HG03196 (cell line): Measurements from ENCODE around the gene FAM120B.
"Not testable (repeated sequence)": the region's sequence is repeated elsewhere in the genome, so short reads cannot be mapped to it uniquely, and the experiment has no call there.

Experiments used
- ATAC-seq: cut with Tn5 transposase; IDR thresholded peaks from one replicate; pipeline ENCODE4 v1.9.1; 2021; ENCODE audit not compliant: unreplicated experiment

Gene FAM120B

DNA sequence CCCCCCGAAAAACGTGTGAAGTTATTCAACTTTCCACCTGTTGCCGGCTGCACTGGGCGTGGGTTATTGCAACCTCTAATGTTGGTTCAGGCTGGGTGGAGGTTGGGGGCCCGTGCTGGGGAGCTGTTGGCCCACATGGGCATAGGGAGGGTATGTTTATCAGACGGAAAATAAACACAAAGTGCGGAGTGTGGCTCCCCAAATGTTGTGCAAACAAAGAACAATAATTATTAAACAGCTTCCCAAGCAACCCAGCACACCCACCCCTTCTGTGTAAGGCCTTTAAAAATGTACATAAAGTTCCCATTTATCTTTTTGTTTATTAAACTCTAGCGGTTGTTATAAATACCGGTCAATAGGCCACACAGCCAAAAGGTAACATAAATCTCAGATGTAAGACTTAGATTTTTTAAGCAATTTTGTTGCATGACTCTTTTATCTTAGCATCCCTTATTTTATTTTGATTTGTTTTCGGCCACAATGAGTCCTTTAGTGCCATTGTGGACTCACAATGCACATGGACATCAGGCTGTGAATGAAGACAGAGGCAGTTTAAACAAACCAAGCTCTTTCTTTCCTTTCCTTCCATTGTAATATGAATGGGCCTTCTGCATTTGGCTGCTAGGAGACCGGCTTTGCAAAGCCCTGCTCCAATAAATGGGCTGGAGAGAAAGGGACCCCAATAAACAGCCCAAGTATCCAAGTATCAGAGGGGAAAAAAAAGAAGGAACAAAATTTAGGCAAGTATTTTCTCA is 8.8 kb upstream of the FAM120B start:
- no peak for ATAC-seq

GRCh38 chr6:170298688-170299087 is 7.9 kb upstream of the FAM120B start:
- no peak for ATAC-seq

DNA sequence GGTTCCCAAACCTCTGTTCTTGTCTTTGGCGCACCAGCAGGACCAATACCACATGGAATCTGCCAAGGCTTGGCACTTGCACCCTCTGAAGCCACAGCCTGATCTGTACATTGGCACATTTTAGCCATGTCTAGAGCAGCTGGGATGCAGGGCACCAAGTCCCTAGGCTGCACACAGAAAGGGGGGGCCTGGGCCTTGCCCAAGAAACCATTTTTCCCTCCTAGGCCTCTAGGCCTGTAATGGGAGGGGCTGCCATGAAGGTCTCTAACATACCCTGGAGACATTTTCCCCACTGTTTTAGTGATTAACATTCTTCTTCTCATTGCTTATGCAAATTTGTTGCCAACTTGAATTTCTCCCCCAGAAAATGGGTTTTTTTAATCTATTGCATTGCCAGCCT is 5.4 kb upstream of the FAM120B start:
- no peak for ATAC-seq

GRCh38 chr6:170305805-170306323 is 694 bp upstream of the FAM120B start:
- no peak for ATAC-seq

DNA sequence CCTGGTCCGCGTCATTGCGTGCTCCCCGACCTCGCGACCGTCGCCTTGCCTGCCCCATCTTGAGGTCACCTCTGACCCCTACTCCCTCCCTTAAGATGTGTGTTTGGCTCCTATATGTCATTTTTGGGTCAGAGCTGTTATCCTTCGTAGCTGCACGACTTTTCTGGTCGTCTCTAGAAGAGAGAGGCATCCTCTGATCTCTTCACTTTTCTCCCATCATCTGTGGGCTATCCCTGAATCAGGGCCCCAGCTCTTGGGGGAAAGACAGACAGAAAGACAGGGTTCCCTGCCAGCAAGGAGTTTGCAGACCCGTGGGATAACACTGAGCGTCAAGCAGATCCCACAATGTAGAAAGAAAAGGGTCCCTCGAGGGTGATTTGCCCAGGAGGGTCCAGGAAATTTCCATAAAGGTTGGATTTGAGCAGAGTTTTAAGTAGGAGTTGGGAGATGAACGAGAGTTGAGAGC is 555 bp downstream of the FAM120B start:
- no peak for ATAC-seq

GRCh38 chr6:170308761-170309160 is 2.2 kb downstream of the FAM120B start:
- no peak for ATAC-seq

GRCh38 chr6:170311696-170312095 is 5.1 kb downstream of the FAM120B start:
- no peak for ATAC-seq

DNA sequence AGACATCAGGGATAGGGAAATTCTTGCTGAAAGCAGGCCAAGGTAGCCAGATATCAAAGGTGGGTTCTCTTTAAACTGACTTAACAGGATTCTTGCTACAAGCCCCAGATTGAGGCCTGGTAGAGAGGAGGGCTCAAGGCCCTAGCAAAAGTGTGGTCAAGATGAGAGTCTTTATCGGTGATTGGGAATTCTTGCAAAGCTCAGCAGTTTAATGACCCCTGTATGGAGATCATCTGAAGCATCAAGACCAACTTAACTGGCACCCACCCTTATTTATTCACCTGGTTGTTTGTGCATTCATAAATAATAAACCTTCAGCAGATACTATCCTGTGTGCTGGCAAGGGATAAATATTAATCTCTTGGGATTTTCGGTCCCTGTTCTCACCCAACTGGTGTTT is 6.3 kb downstream of the FAM120B start:
- no peak for ATAC-seq

DNA sequence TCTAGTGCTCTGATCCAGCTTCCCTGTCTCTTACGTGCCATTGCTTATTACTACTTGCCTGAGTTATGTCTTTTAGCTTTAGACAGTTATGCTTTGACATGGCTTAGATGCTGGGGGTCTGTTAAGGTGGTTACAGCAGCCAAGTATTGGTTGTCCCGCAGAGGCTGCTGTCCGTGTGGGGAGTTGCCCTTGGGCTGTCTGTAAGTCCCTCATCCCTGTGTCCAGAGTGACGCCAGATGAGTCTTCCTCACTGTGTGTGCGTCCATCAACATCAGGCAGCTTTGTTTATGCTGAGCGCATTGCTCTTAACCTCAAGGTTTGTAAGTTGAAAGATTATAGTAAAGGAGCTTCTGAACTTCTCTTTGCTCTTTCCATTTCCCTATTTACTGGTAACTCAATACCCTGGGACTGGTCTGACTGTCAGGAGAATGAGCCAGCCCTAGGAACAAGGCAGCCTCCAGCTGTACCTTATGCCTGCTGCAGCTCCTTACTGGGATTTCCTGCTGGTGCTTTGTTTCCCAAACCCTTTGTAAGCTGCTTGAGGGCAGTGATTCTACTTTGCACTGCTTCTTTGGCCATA is 7.2 kb downstream of the FAM120B start:
- no peak for ATAC-seq

- no peak for ATAC-seq
Measured at GRCh38 chr6:170314983-170315382, 8.4 kb downstream of the FAM120B start.

DNA sequence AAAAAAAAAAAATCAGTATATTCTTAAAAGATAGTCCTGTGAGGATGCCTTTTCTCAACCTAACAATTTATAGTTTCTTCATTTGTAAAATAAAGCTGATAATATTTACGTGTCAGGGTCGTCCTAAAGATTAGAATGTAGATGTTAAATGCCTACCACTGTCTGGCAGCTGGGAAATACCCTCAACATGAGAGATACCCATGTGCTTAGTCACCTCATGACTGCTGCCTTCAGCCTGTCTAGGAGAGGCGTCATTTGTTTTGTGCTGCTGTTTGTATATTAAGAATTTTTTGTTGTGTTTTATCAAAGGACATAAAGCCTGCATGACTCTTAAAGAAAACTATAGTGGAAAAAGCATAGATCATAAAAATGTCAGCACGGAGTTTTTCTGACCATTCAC is 9.5 kb downstream of the FAM120B start:
- ATAC-seq = no peak

- no peak for ATAC-seq
Measured at GRCh38 chr6:170317076-170317475, 10.5 kb downstream of the FAM120B start.

DNA sequence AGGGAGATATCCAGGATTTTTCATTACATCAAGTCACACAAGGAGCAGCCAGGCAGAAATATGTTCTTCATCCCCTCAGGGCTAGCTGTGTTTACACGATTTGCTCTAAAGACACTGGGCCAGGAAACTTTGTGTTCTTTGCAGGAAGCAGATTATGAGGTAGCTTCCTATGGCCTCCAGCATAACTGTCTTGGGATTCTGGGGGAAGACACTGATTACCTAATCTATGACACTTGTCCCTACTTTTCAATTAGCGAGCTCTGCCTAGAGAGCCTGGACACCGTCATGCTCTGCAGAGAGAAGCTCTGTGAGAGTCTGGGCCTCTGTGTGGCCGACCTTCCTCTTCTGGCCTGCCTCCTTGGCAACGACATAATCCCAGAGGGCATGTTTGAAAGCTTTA is 11.2 kb downstream of the FAM120B start:
- no peak for ATAC-seq

DNA sequence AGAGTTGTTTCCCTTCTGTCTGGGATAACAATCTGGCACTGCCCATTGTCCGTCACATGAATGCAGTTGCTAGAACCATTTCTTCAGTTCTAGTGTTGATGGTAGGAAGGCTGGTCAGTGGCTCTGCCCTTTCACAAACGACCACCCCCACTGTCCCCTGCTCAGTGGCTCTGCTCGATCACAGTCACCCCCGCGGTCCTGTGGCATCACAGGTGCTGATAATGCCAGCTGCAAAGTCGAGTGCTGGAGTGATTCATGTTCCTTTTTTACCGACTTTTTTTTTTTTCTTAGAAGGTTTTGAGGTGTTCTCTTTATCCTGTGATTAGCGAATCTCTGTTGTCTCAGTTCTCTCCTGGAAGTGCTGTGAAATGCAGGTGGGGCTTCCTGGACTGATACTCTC is 22.8 kb downstream of the FAM120B start:
- ATAC-seq = no peak

DNA sequence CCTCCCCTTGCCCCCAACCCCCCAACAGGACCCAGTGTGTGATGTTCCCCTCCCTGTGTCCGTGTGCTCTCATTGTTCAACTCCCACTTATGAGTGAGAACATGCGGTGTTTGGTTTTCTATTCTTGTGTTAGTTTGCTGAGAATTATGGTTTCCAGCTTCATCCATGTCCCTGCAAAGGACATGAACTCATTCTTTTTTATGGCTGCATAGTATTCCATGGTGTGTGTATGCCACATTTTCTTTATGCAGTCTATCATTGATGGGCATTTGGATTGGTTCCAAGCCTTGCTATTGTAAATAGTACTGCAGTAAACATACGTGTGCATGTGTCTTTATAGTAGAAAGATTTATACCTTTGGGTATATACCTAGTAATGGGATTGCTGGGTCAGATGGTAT is 28.6 kb downstream of the FAM120B start:
- ATAC-seq = not testable (repeated sequence)

- ATAC-seq = peak; percentile 46
Measured at GRCh38 chr6:170344631-170345576, 38.3 kb downstream of the FAM120B start.

- ATAC-seq = no peak
Measured at GRCh38 chr6:170345662-170346061, 39.1 kb downstream of the FAM120B start.

- no peak for ATAC-seq
Measured at GRCh38 chr6:170346649-170347048, 40.1 kb downstream of the FAM120B start.

GRCh38 chr6:170347091-170347490 is 40.5 kb downstream of the FAM120B start:
- peak; percentile 76 for ATAC-seq

DNA sequence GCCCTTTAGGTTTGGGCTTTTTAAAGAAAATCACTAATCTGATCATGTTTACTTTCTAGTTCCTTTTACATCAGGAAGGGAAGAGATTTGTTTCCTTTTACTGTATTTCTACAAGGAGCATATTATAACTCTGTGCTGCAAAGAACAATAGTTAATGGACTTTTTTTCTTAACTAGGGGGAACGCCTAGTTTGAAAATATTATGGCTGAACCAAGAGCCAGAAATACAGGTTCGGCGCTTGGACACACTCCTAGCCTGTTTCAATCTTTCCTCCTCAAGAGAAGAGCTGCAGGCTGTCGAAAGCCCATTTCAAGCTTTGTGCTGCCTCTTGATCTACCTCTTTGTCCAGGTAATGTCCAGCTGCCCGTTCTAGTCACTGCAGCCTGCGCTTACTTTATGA is 41.4 kb downstream of the FAM120B start:
- no peak for ATAC-seq

- not testable (repeated sequence) for ATAC-seq
Measured at GRCh38 chr6:170351456-170351855, 44.9 kb downstream of the FAM120B start.
